ENCODE data around the gene TMOD2. TPM values are rescaled to one million over a fixed set of nuclear protein-coding genes. Genes with fewer than 3 reads are reported as not detected.

TMOD2 gene
- total RNA-seq, 6 experiments from 2014 or later, result 11.0 to 14.9 (median 13.5) TPM

GRCh38 chr15:51809457-51809856 lies 58.1 kb downstream of the TMOD2 start:
- no peak for TF ChIP-seq CTCF (IDR thresholded peaks at IDR 0.05)
- Mint-ChIP-seq H3K4me1 (ENCODE audit: low read depth) (0 out of 2 replicates have a peak, but pooled peaks cover 6% of the 10 kb centered on the region), H3K9me3 (no peaks in the 10 kb centered on the region), H3K36me3 (ENCODE audit: low read depth) (no peaks in the 10 kb centered on the region; the same call in 1 of the 2 replicates), H3K4me3 (no peak overlapping the region), H3K27me3 (ENCODE audit: insufficient read depth) (no peaks in the 10 kb centered on the region), H3K27ac (no peak overlapping the region)
- no peak for DNase-seq

DNA sequence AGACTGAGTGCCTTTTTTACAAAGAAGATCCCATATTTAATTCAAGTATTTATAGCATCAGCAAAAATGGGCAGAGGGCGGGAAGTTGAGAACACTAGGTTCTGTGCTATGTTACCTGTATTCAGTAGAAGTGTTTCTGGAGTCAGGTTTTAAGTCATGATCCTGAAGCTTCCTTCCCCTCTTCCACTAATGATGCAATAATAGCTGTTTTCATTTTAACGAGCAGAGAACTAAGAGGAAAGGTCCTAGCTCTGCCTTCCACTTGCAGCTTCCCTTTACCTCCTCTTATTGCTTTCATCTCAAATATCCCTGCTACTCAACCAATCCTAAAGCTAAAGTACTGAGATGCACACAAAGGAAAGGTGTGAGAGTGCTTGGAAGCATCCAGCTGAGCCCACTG lies 61.2 kb downstream of the TMOD2 start:
- no peak overlapping the region for H3K27ac Mint-ChIP-seq
- peaks cover 6% of the 10 kb centered on the region for H3K4me1 Mint-ChIP-seq (ENCODE audit: low read depth)
- H3K9me3 Mint-ChIP-seq, result no peaks in the 10 kb centered on the region
- no peak for DNase-seq
- H3K36me3 Mint-ChIP-seq (ENCODE audit: low read depth), result no peaks in the 10 kb centered on the region
- H3K27me3 Mint-ChIP-seq (ENCODE audit: insufficient read depth), result no peaks in the 10 kb centered on the region
- H3K4me3 Mint-ChIP-seq, result no peak overlapping the region
- no peak for TF ChIP-seq CTCF (IDR thresholded peaks at IDR 0.05)

- Mint-ChIP-seq H3K27me3 (ENCODE audit: insufficient read depth) (no peaks in the 10 kb centered on the region; the same call in 1 of the 2 replicates), H3K4me1 (ENCODE audit: low read depth) (peaks cover 18% of the 10 kb centered on the region), H3K9me3 (peaks cover 2% of the 10 kb centered on the region; the same call in 1 of the 2 replicates), H3K36me3 (ENCODE audit: low read depth) (peaks cover 10% of the 10 kb centered on the region), H3K4me3 (no peak overlapping the region), H3K27ac (no peak overlapping the region)
- TF ChIP-seq CTCF (IDR thresholded peaks at IDR 0.05), result no peak
- no peak for DNase-seq
Measured at GRCh38 chr15:51814606-51815005, 63.2 kb downstream of the TMOD2 start.

DNA sequence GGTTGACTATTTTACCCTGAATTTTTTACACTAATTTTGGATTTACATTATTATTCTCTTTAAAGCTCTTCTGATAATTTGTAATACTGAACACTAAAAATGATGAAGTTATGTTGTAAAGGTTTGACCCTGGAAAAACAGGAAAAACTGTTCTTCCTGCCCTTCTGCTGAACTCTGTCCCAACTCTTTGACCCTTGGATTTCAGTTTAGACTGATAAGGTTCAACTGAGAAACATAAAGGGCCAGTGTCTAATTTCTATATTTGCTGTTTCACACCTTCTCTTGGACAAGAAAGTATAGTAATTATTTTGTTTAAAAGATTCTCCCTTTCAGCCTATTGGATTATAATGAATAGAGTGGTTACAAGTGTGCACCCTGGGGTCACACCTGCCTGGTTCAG lies 65.2 kb downstream of the TMOD2 start:
- no peak for TF ChIP-seq CTCF (IDR thresholded peaks at IDR 0.05)
- H3K36me3 Mint-ChIP-seq (ENCODE audit: low read depth), result peaks cover 23% of the 10 kb centered on the region
- no peak for DNase-seq
- H3K27me3 Mint-ChIP-seq (ENCODE audit: insufficient read depth), result no peaks in the 10 kb centered on the region; the same call in 1 of the 2 replicates
- H3K27ac Mint-ChIP-seq, result no peak overlapping the region
- no peak overlapping the region for H3K4me3 Mint-ChIP-seq
- peaks cover 22% of the 10 kb centered on the region for H3K9me3 Mint-ChIP-seq
- peaks cover 18% of the 10 kb centered on the region for H3K4me1 Mint-ChIP-seq (ENCODE audit: low read depth)

DNA sequence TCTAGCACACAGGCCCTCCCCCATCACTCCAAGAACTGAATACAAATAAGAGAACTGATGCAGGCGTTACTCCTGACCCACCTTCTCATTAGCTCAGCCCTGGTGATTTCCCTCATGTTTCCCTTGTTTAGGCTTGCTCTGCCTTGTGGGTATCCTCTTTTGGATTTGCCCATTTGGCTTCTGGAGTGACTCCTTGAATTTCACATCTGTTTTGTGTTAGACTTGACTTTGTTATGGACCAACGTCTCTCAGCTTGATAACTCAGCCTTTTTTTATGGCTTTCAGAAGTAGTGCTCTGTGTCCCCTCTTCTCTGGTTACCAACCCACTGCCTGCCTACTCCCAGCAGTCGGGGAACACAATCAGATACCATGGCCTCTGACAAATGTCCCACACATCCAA lies 66.8 kb downstream of the TMOD2 start:
- H3K36me3 Mint-ChIP-seq (ENCODE audit: low read depth), result peaks cover 26% of the 10 kb centered on the region
- H3K4me3 Mint-ChIP-seq, result no peak overlapping the region
- peak overlapping the region; percentile 3; the same call in 1 of the 2 replicates for H3K27ac Mint-ChIP-seq
- H3K4me1 Mint-ChIP-seq (ENCODE audit: low read depth), result peaks cover 15% of the 10 kb centered on the region
- H3K9me3 Mint-ChIP-seq, result peaks cover 30% of the 10 kb centered on the region
- no peak for DNase-seq
- no peak for TF ChIP-seq CTCF (IDR thresholded peaks at IDR 0.05)
- H3K27me3 Mint-ChIP-seq (ENCODE audit: insufficient read depth), result no peaks in the 10 kb centered on the region; the same call in none of the 2 replicates

GRCh38 chr15:51825698-51826097 lies 74.3 kb downstream of the TMOD2 start:
- H3K36me3 Mint-ChIP-seq (ENCODE audit: low read depth), result peaks cover 13% of the 10 kb centered on the region
- H3K27ac Mint-ChIP-seq, result no peak overlapping the region
- H3K9me3 Mint-ChIP-seq, result peaks cover 17% of the 10 kb centered on the region
- TF ChIP-seq CTCF (IDR thresholded peaks at IDR 0.05), result no peak
- DNase-seq, result no peak
- H3K27me3 Mint-ChIP-seq (ENCODE audit: insufficient read depth), result no peaks in the 10 kb centered on the region; the same call in 1 of the 2 replicates
- H3K4me1 Mint-ChIP-seq (ENCODE audit: low read depth), result peaks cover 43% of the 10 kb centered on the region
- no peak overlapping the region for H3K4me3 Mint-ChIP-seq
